ENCODE results near the gene C10orf53.

The C10orf53 gene, protein sequence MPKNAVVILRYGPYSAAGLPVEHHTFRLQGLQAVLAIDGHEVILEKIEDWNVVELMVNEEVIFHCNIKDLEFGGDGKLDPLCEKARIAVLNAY

GRCh38 chr10:49679480-49679893 is at the start of gene C10orf53:
Gene C10orf53, plus strand, starts transcription at chr10:49679651. Its CDS starts 47 bp downstream, at chr10:49679698.
- DNase-seq, result no peak

- DNase-seq, result no peak
Measured at GRCh38 chr10:49631975-49632374, 47.5 kb upstream of the C10orf53 start.

DNA sequence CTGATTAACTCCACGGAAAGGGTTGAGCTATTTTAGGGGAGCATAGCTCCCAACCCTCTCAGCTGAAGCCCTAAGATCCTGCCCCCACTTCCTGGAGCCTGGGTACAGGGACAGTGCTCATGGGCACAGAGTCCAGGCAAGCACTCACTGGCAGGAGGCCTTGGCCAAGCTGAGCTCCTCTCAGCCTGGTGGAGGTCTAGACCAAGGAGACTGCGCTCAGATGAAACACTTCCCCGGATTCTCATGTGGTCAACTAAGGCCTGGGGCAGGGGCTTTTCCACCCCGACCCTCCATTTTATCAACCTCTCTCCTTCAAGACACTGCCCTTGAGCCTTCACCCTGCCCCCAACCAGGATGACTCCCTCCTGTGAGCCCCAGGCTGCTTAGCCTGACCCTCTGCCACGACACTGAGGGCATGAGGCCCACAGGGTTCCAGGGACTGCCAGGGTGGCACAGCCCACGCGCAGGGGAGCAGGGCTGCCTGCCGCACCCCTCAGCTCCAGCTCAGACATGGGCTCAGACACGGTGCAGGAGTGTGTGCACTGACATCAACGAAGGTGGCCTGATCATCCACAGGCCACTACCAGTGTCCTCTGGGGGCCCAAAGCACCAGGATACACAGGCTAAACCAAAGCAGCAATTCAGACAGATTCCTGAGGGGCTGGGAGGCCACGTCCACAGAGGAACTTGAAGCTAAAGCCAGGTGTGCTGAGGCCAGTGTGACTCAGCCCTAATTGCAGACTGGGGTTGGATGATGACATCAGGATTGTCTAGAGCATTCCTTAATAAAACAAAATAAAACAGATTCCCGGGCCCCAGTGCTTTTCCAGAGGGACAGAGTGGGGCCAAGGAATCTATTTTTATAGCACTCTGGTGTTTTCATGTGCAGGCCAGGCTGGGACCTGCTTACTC is 46.8 kb upstream of the C10orf53 start:
- no peak for DNase-seq

GRCh38 chr10:49633327-49634068 is 46.0 kb upstream of the C10orf53 start:
- no peak for DNase-seq

DNA sequence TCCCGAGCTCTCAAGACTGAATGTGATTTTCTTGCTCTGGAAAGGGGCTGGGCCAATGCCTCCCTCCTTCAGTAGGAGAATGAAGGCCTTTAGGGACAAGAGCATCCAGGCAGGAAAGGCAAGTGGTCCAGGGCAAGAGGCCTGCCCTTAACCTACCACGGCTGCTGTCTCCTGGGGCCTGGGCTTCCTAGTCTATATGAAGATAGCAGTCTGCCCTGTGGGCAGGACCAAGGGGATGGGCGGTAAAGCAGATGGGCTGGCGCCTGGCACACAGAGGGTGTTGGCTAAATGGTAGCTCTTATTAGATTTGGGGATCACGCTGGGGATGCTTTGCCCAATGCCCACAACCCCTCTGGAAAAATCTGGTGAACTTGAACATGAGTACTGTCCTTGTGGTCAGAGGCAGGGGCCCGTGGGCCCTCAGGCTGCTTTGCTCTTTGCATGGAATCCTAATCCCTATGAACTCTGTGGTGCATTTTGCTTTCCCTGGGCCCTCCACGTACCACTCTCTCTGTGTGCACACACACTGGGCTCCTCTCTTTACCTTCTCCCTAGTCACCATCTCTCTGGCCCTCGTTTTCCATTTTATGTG is 45.3 kb upstream of the C10orf53 start:
- DNase-seq, result no peak

GRCh38 chr10:49642311-49642710 is 37.1 kb upstream of the C10orf53 start:
- no peak for DNase-seq

- no peak for DNase-seq
Measured at GRCh38 chr10:49643241-49644034, 36.0 kb upstream of the C10orf53 start.

DNA sequence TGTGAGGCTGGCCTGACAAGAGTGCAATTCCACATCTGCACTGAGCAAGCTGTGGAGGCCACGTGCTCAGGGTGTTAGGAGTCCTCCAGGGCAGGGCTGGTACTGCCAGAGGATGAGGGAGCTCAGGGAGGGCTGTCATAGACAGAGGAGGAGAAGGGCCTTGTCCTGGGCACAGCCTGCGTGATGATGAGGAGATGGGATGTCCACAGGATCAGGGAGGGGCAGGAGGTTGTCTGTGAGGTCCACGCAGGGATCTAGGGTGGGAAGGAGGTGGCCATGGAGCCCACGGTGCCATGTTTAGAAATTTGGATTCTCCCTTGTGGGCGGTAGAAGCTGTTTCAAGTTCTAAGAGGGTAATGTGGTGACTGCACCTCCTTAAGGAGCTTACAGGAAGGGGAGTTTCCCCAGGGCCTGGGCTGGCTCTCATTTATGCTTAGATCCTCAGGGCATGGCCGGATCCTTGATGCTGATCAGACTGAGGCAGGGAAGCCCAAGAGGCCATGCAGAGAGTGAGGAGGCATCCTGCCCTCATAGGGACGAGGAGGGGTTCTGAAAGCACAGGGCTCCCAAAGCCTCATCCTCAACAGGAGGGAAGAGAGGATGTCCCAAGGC is 35.3 kb upstream of the C10orf53 start:
- no peak for DNase-seq

GRCh38 chr10:49645417-49645816 is 34.0 kb upstream of the C10orf53 start:
- no peak for DNase-seq

- DNase-seq, result no peak
Measured at GRCh38 chr10:49645871-49646870, 33.3 kb upstream of the C10orf53 start.

- DNase-seq, result no peak
Measured at GRCh38 chr10:49647554-49647953, 31.9 kb upstream of the C10orf53 start.

- DNase-seq, result no peak
Measured at GRCh38 chr10:49647985-49648795, 31.3 kb upstream of the C10orf53 start.

- DNase-seq, result no peak
Measured at GRCh38 chr10:49649294-49649693, 30.2 kb upstream of the C10orf53 start.

DNA sequence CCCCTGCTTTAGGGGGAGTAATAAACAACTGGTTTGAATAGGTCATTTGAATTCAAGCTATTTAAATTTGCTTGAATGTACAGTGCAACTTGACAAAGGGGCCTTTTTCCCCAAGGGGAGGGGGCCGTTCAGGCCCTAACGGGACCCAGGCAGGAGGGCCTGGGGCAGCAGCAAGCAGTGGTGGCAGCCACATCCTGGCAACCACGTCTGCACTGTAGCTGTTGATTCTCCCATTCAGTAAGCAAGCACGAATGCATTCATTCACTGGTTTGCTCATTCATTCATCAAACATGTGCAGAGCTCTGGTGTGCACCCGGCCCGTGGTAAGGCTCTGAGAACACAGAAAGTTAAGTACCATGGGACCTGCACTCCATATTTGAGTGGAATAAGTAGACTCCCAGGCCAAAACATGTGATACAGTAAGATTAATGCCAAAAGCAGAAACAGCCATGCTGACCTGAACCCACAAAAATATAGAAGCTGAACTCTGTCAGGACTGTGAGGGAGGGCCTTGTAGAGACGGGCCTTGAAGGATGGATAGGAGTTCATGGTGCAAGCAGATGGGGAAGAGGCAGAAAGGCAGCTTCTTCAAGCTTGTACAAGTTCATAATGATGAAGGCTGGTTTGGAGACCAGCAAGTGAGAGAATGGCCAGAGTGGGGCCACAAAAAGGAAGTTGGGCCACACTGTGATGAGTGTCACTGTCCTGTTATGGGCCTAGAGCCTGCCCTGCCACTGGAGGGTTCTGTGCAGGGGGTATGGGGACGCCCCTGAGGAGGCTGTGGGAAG is 29.3 kb upstream of the C10orf53 start:
- no peak for DNase-seq

- DNase-seq, result no peak
Measured at GRCh38 chr10:49650724-49651034, 28.8 kb upstream of the C10orf53 start.

DNA sequence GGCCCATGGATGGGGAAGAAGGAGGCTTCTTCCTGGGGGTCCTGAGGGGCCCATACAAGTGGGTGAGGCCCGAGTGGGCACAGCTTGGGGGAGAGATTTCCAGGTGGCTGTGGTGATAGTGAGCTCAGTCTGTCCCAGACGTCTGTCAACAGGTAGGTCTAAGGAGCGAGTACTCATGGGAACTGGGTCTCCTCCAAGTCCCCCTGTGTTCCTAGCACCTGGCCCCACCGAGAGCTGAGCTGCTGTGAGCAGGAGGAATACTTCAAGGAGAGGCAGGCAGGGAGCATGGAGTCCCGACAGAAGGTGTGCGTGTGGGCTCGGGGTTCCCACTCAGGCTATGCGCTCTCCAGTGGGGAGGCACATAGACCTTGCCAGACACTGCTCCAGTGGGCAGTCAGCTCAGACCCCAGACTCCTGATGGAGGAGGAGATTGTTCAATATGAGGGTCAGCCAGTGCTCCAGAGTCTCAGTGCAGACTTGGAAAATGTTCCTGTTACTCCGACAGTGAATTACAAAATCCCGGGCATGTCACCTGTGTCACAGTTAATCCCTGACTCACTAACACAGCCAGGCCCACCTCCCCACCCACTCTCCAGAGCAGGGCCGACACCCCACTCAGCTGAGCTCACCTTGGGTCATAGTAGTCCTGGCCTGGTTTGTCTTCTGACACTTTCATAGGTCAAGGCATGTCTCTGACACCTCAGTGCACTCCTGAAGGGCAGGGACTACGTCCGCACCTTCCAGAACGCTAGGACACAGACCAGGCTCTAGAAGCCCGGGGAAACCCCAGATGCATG is 28.2 kb upstream of the C10orf53 start:
- no peak for DNase-seq

DNA sequence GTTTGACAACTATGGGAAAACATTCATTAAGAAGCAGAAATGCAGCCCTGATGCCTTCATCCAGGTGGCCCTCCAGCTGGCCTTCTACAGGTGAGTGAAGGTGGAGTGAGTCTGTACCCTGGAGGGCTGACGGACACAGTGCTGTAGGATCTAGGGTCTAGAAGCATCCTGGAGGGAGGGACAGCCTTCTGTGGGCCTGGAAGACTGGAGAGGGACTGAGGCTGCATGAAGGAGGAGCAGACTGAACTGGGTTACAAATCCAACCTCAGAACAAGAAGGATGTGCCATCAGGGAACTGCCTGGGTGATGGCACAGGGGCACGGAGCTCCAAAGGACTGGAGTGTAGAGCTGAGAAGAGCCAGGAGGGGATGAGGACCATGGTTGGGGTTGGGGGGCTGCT is 27.5 kb upstream of the C10orf53 start:
- no peak for DNase-seq
